K562 (cell line): ENCODE measurements around the gene KRT76. TPM values are rescaled to one million over a fixed set of nuclear protein-coding genes. Genes with fewer than 3 reads are reported as not detected.

Experiments
- ATAC-seq: fragments of 200-7000 bp; cut with Tn5 transposase; 3 replicates; pipeline ENCODE4 v1.9.1; 2020; ENCODE audit warnings: moderate library complexity
- BruUV-seq: library from RNA; stranded (reverse); fragments of 400-500 nt; replicated peaks from 2 replicates; lab custom pipeline; 2021; lab: Mats Ljungman, UMichigan
- CTCF ChIA-PET: fragments of 300-600 bp; formaldehyde crosslinking; extraction: SDS; loops from one replicate; lab custom pipeline; 2021; ENCODE audit warnings: low intra/inter-chr PET ratio; lab: Yijun Ruan, JAX
- POLR2A ChIA-PET: fragments of 300-600, 350-650 bp; sonication (Branson Sonifier 250); formaldehyde crosslinking; extraction: SDS; loops from one replicate; lab custom pipeline; 2021; ENCODE audit warnings: antibody characterized with exemption, inconsistent platforms; lab: Yijun Ruan, JAX
- DNase-seq, 4 experiments: peaks; one replicate each; pipeline versions ENCODE4 v3.0.0 to v3.0.0-alpha.2; 2011 to 2018; ENCODE audit warnings: low spot score in 3 of 4, mixed read lengths in 3 of 4; ENCODE audit errors: extremely low read depth in 1 of 4
- FAIRE-seq: peaks from 2 replicates; lab custom pipeline; 2011; peaks lifted over from hg19 to GRCh38; lab: Jason Lieb, UNC
- H2AFZ ChIP-seq: 2 replicates; pipeline ENCODE4 v1.6.0; 2011; ENCODE audit warnings: low read depth, low read length, control low read depth, inconsistent platforms
- H3K27ac ChIP-seq: fragments of 200-600 bp; 3 replicates; pipeline ENCODE4 v1.8.0; 2011; ENCODE audit warnings: low read depth, mild to moderate bottlenecking, control low read depth, inconsistent platforms, low read length, moderate library complexity, mixed read lengths; ENCODE audit errors: extremely low read depth
- H3K27me3 ChIP-seq, 2 experiments: fragments of 300-600 bp in 1 of 2; 2 replicates in 1 of 2; 3 replicates in 1 of 2; pipeline versions ENCODE4 v1.6.0 to v1.8.0; 2011; ENCODE audit warnings: inconsistent platforms in 2 of 2, low read length in 2 of 2, mild to moderate bottlenecking in 1 of 2, mixed read lengths in 1 of 2, moderate library complexity in 1 of 2; ENCODE audit not compliant: control insufficient read depth in 2 of 2, insufficient read depth in 2 of 2
- H3K36me3 ChIP-seq: fragments of 300-600 bp; 3 replicates; pipeline ENCODE4 v1.8.0; 2011; ENCODE audit warnings: mild to moderate bottlenecking, low read length, inconsistent platforms; ENCODE audit not compliant: control insufficient read depth, insufficient read depth
- H3K4me1 ChIP-seq, 2 experiments: fragments of 200-600 bp in 1 of 2; replicated peaks in 1 of 2; 2 replicates in 1 of 2; 3 replicates in 1 of 2; pipeline versions ENCODE4 v1.5.1 to v1.8.0; 2011; ENCODE audit warnings: inconsistent platforms in 2 of 2, low read length in 2 of 2, mild to moderate bottlenecking in 1 of 2, mixed read lengths in 1 of 2, moderate library complexity in 1 of 2; ENCODE audit not compliant: control insufficient read depth in 2 of 2, insufficient read depth in 2 of 2
- H3K4me2 ChIP-seq: 2 replicates; pipeline ENCODE4 v1.6.1; 2011; ENCODE audit warnings: low read length, control low read depth, inconsistent platforms, mixed read lengths; ENCODE audit not compliant: insufficient read depth
- H3K4me3 ChIP-seq: fragments of 200-600 bp; sonication (generic), shearing (Covaris generic); 2 replicates; pipeline ENCODE4 v1.5.1; 2016; ENCODE audit warnings: control low read depth, inconsistent platforms
- H3K79me2 ChIP-seq: fragments of 200-600 bp; 3 replicates; pipeline ENCODE4 v1.8.0; 2011; ENCODE audit warnings: low read length, inconsistent platforms; ENCODE audit not compliant: control insufficient read depth, insufficient read depth
- H3K9ac ChIP-seq, 2 experiments: 2 replicates each; pipeline versions ENCODE4 v1.6.0 to v1.6.1; 2011; ENCODE audit warnings: low read depth in 2 of 2, low read length in 2 of 2, control low read depth in 1 of 2, inconsistent platforms in 1 of 2, mild to moderate bottlenecking in 1 of 2, mixed read lengths in 1 of 2; ENCODE audit not compliant: insufficient read depth in 1 of 2
- H3K9me1 ChIP-seq: one replicate; pipeline ENCODE4 v1.6.0; 2011; ENCODE audit warnings: inconsistent platforms, mild to moderate bottlenecking, low read length, moderate library complexity; ENCODE audit not compliant: control insufficient read depth, insufficient read depth
- H3K9me3 ChIP-seq: replicated peaks from 2 replicates; pipeline ENCODE4 v1.5.1; 2011; ENCODE audit warnings: low read depth, low read length, inconsistent platforms; ENCODE audit not compliant: control insufficient read depth, insufficient read depth
- H4K20me1 ChIP-seq: replicated peaks from 2 replicates; pipeline ENCODE4 v1.6.1; 2011; ENCODE audit warnings: low read length, inconsistent platforms, mixed read lengths; ENCODE audit not compliant: control insufficient read depth, insufficient read depth
- WGBS: fragments of 100-300 bp; shearing (Covaris generic); methylation state at CpG from one replicate; pipeline ENCODE4 v1.1.6; 2016; ENCODE audit warnings: low coverage, mixed read lengths; ENCODE audit not compliant: insufficient coverage; ENCODE audit errors: missing lambda C conversion rate; 5-methylcytosine and 5-hydroxymethylcytosine counted together
- in situ Hi-C: fragments of 300-500 bp; cut with MboI; formaldehyde crosslinking; loops from 4 replicates; pipeline ENCODE4 v1.15.0; 2018; ENCODE audit warnings: inconsistent platforms, mixed read lengths
- intact Hi-C: fragments of 100-400 bp; cut with micrococcal nuclease; formaldehyde crosslinking; loops from 2 replicates; pipeline ENCODE4 v1.14.2; 2022
- polyA plus RNA-seq, 8 experiments: library from polyadenylated mRNA; depleted of rRNA in 4 of 8; stranded (reverse) in 5 of 8; unstranded in 3 of 8; fragments of >200 nt; fragmentation: Nextera tagmentation in 2 of 8; fragmentation: Illumina TruSeq in 1 of 8; extraction: Ambion mirVana in 2 of 8; extraction: Trizol in 1 of 8; gene quantifications; 2 replicates each; pipeline versions ENCODE4 v1.2.1 to v1.2.3, GENCODE V29; 2011 to 2014; ENCODE audit warnings: inconsistent platforms in 1 of 8, missing spikeins in 1 of 8
- total RNA-seq, 7 experiments: library from RNA; depleted of rRNA in 6 of 7; stranded (reverse); fragments of >200 nt in 6 of 7; fragmentation: Illumina TruSeq in 2 of 7; extraction: Trizol in 2 of 7; gene quantifications; 2 replicates each; pipeline versions ENCODE4 v1.2.1 to v1.2.3, GENCODE V29; 2011 to 2021; ENCODE audit warnings: low replicate concordance in 1 of 7
- TF ChIP-seq, protein P1 (sequence below): fragments of 450-650 bp; IDR thresholded peaks from 2 replicates; pipeline ENCODE4 v1.6.1; 2017; ENCODE audit warnings: antibody characterized with exemption

The KRT76 gene
- total and polyA plus RNA-seq, 9 of the 15 experiments (the other 6 are each of a cell fraction or from before 2014, with no cell fraction given): not detected

DNA sequence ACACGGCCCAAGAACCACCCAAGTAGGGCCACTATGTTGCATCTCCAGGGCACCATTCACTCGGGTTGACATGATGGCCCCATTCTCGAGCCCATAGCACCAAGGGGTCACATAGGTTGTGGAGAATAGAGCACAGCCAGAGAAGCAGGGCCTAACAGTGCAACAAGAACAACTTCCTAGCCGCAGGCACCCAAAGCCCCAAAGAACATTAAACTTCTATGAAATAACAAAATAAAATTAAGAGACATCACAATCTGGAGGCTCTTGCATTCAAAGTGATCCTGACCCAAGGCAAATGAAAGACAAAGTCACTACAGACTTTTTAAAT, 34.9 kb upstream of the KRT76 start:
- Histone ChIP-seq H3K9ac (no peak overlapping the region), H3K27ac (no peak overlapping the region), H4K20me1 (no peaks in the 10 kb centered on the region; the same call in none of the 2 replicates), H2AFZ (no peak overlapping the region), H3K36me3 (no peaks in the 10 kb centered on the region), H3K4me3 (no peak overlapping the region), H3K27me3 (peaks cover 29 to 53% of the 10 kb centered on the region in 2 experiments), H3K79me2 (no peaks in the 10 kb centered on the region), H3K9me3 (no peaks in the 10 kb centered on the region), H3K9me1 (peaks cover 2% of the 10 kb centered on the region), H3K4me1 (no peaks in the 10 kb centered on the region; a peak in 1 of 5 replicates), H3K4me2 (no peak overlapping the region)
- ChIA-PET CTCF (no interaction called here), POLR2A (interaction anchor here (1.3 kb wide), 1 partner anchor 19 kb away, joined by 4 read pairs; no protein-coding TSS in a partner anchor)
- 0% methylated on average over 4 of the region's 4 CpGs for WGBS
- FAIRE-seq (no peak), ATAC-seq (no peak), DNase-seq (no peak)
- in situ Hi-C loops (no loop called here), intact Hi-C loops (no loop called here)
- no TSS peak for BruUV-seq
- TF ChIP-seq, protein P1, sequence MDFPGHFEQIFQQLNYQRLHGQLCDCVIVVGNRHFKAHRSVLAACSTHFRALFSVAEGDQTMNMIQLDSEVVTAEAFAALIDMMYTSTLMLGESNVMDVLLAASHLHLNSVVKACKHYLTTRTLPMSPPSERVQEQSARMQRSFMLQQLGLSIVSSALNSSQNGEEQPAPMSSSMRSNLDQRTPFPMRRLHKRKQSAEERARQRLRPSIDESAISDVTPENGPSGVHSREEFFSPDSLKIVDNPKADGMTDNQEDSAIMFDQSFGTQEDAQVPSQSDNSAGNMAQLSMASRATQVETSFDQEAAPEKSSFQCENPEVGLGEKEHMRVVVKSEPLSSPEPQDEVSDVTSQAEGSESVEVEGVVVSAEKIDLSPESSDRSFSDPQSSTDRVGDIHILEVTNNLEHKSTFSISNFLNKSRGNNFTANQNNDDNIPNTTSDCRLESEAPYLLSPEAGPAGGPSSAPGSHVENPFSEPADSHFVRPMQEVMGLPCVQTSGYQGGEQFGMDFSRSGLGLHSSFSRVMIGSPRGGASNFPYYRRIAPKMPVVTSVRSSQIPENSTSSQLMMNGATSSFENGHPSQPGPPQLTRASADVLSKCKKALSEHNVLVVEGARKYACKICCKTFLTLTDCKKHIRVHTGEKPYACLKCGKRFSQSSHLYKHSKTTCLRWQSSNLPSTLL: no peak
